ENCODE data around the gene LRRC58.

DNA sequence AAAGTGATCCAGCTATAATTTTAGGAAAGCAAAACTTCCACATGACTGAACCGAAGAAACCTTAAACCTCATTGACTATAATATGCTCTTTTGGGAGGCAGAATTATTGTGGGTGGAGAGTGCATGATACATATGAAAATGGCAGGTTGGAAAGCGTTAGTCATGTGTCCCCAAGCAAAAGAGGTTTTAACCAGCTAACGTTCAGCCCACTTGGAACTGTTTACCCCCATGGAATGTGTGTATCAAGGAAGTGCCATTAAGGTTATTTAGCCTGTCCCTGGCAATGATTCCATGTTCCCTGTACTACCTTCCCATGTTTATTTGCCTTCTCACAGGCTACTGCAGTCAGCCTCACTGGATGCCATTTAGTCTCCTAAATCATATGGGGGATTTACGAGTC, 44.1 kb upstream of the LRRC58 start:
- TF ChIP-seq CTCF (IDR thresholded peaks at IDR 0.05) (no peak), POLR2A (IDR thresholded peaks at IDR 0.05; ENCODE audit: low read depth) (no peak)

All from esophagus muscularis mucosa (tissue), 3 donors.